Eye (tissue), 1 donor: Measurements from ENCODE around the gene OR4A15.

Source experiments
- DNase-seq: peaks from one replicate; pipeline ENCODE4 v3.0.0-alpha.2; 2015

The OR4A15 gene

GRCh38 chr11:55367674-55368073 lies at the start of gene OR4A15:
Gene OR4A15, plus strand, starts transcription at chr11:55367974. Its CDS starts 0 bp downstream, at chr11:55367974.
- DNase-seq = no peak

- no peak for DNase-seq
Observed at GRCh38 chr11:55324500-55324899, 43.3 kb upstream of the OR4A15 start.

GRCh38 chr11:55342901-55343300 lies 24.9 kb upstream of the OR4A15 start, which contains the start of gene OR4A16:
Gene OR4A16, plus strand, starts transcription at chr11:55343201. Its CDS starts 0 bp downstream, at chr11:55343201.
- DNase-seq = no peak

- no peak for DNase-seq
Observed at GRCh38 chr11:55345306-55345705, 22.5 kb upstream of the OR4A15 start.

GRCh38 chr11:55349032-55349431 lies 18.7 kb upstream of the OR4A15 start:
- DNase-seq = no peak

GRCh38 chr11:55357560-55358184 lies 10.1 kb upstream of the OR4A15 start:
- no peak for DNase-seq

GRCh38 chr11:55401011-55401410 lies 33.2 kb downstream of the OR4A15 start:
- no peak for DNase-seq
